IMR-90 (cell line): Measurements from ENCODE around the gene MCF2L. TPM values are rescaled to one million over a fixed set of nuclear protein-coding genes. Genes with fewer than 3 reads are reported as not detected.

ENCODE experiments used
- ATAC-seq: fragments of 200-7000 bp; cut with Tn5 transposase; 2 replicates; pipeline ENCODE4 v1.9.1; 2020; ENCODE audit warnings: low read depth, mild to moderate bottlenecking, moderate library complexity
- BruUV-seq: library from RNA; stranded (reverse); fragments of 400-500 nt; replicated peaks from 2 replicates; lab custom pipeline; 2021; lab: Mats Ljungman, UMichigan
- CTCF ChIA-PET: fragments of 300-600 bp; formaldehyde crosslinking; extraction: SDS; loops from one replicate; lab custom pipeline; 2021; ENCODE audit warnings: antibody characterized with exemption; lab: Yijun Ruan, JAX
- POLR2A ChIA-PET: fragments of 300-600 bp; sonication (Branson Sonifier 250); formaldehyde crosslinking; loops from one replicate; lab custom pipeline; 2022; ENCODE audit warnings: antibody characterized with exemption; ENCODE audit not compliant: unreplicated experiment; lab: Charles Lee
- DNase-seq: peaks from one replicate; pipeline ENCODE4 v3.0.0; 2013
- H2AFZ ChIP-seq: replicated peaks from 2 replicates; pipeline ENCODE3; 2013; ENCODE audit warnings: low read length, mild to moderate bottlenecking; ENCODE audit not compliant: poor library complexity
- H2AK5ac ChIP-seq: 2 replicates; pipeline ENCODE4 v1.6.1; 2013; ENCODE audit warnings: low read depth, low read length, inconsistent platforms
- H2AK9ac ChIP-seq: replicated peaks from 2 replicates; pipeline ENCODE3; 2013; ENCODE audit warnings: mild to moderate bottlenecking, low read depth, low read length, moderate library complexity; ENCODE audit not compliant: poor library complexity
- H2BK120ac ChIP-seq: 2 replicates; pipeline ENCODE4 v1.6.1; 2013; ENCODE audit warnings: low read depth, low read length, inconsistent platforms
- H2BK15ac ChIP-seq: 3 replicates; pipeline ENCODE4 v1.6.1; 2013; ENCODE audit warnings: low read depth, low read length, inconsistent platforms
- H2BK20ac ChIP-seq: 2 replicates; pipeline ENCODE4 v1.6.1; 2013; ENCODE audit warnings: low read depth, mild to moderate bottlenecking, inconsistent platforms, low read length, moderate library complexity
- H2BK5ac ChIP-seq: 2 replicates; pipeline ENCODE4 v1.6.1; 2013; ENCODE audit warnings: mild to moderate bottlenecking, low read depth, low read length, inconsistent platforms; ENCODE audit not compliant: poor library complexity, severe bottlenecking
- H3K14ac ChIP-seq: replicated peaks from 2 replicates; pipeline ENCODE4 v1.6.1; 2013; ENCODE audit warnings: low read depth, low read length, inconsistent platforms
- H3K18ac ChIP-seq: 2 replicates; pipeline ENCODE4 v1.6.1; 2013; ENCODE audit warnings: low read depth, low read length, control low read depth
- H3K23ac ChIP-seq: 2 replicates; pipeline ENCODE4 v1.6.1; 2013; ENCODE audit warnings: low read depth, low read length, inconsistent platforms
- H3K27ac ChIP-seq: 2 replicates; pipeline ENCODE4 v1.5.1; 2013; ENCODE audit warnings: mild to moderate bottlenecking, control low read depth, low read length; ENCODE audit not compliant: insufficient read depth
- H3K27me3 ChIP-seq: 2 replicates; pipeline ENCODE4 v1.6.1; 2013; ENCODE audit warnings: low read length; ENCODE audit not compliant: control insufficient read depth, insufficient read depth
- H3K36me3 ChIP-seq: 2 replicates; pipeline ENCODE4 v1.6.1; 2013; ENCODE audit warnings: low read length, mixed read lengths; ENCODE audit not compliant: control insufficient read depth, insufficient read depth
- H3K4ac ChIP-seq: 2 replicates; pipeline ENCODE4 v1.6.1; 2013; ENCODE audit warnings: low read depth, low read length, inconsistent platforms
- H3K4me1 ChIP-seq: 2 replicates; pipeline ENCODE4 v1.6.1; 2013; ENCODE audit warnings: low read length, mixed read lengths; ENCODE audit not compliant: control insufficient read depth, insufficient read depth
- H3K4me2 ChIP-seq: 2 replicates; pipeline ENCODE4 v1.6.1; 2013; ENCODE audit warnings: low read depth, mild to moderate bottlenecking, control low read depth, low read length, moderate library complexity
- H3K4me3 ChIP-seq: 2 replicates; pipeline ENCODE4 v1.5.1; 2013; ENCODE audit warnings: low read depth, mild to moderate bottlenecking, control low read depth, low read length, moderate library complexity; ENCODE audit not compliant: insufficient read depth
- H3K56ac ChIP-seq: 2 replicates; pipeline ENCODE4 v1.6.1; 2013; ENCODE audit warnings: low read length, inconsistent platforms; ENCODE audit not compliant: insufficient read depth; ENCODE audit errors: extremely low read depth
- H3K79me1 ChIP-seq, 2 experiments: 2 replicates each; pipeline ENCODE4 v1.6.1; 2013; ENCODE audit warnings: low read length in 2 of 2, inconsistent platforms in 1 of 2, low read depth in 1 of 2
- H3K9ac ChIP-seq: 2 replicates; pipeline ENCODE4 v1.6.1; 2013; ENCODE audit warnings: low read depth, low read length, control low read depth
- H3K9me1 ChIP-seq: 2 replicates; pipeline ENCODE4 v1.6.1; 2013; ENCODE audit warnings: low read length, inconsistent platforms; ENCODE audit not compliant: insufficient read depth
- H3K9me3 ChIP-seq: 2 replicates; pipeline ENCODE4 v1.6.1; 2013; ENCODE audit warnings: low read length; ENCODE audit not compliant: control insufficient read depth, insufficient read depth
- H4K20me1 ChIP-seq: 2 replicates; pipeline ENCODE4 v1.6.1; 2013; ENCODE audit warnings: low read length, inconsistent platforms; ENCODE audit not compliant: insufficient read depth
- H4K5ac ChIP-seq: 2 replicates; pipeline ENCODE4 v1.6.1; 2013; ENCODE audit warnings: mild to moderate bottlenecking, low read depth, low read length, control low read depth
- H4K8ac ChIP-seq, 2 experiments: 2 replicates each; pipeline ENCODE4 v1.6.1; 2013; ENCODE audit warnings: low read depth in 2 of 2, low read length in 2 of 2, control low read depth in 1 of 2, inconsistent platforms in 1 of 2
- H4K91ac ChIP-seq: 2 replicates; pipeline ENCODE4 v1.6.1; 2013; ENCODE audit warnings: low read depth, low read length, inconsistent platforms; ENCODE audit not compliant: insufficient read depth
- CEBPB ChIP-seq: IDR thresholded peaks from 2 replicates; pipeline ENCODE4 v1.6.1; 2012; ENCODE audit warnings: low read depth, low read length, improper control_type of control experiment
- CHD1 ChIP-seq: IDR thresholded peaks from 2 replicates; pipeline ENCODE4 v1.6.1; 2012; ENCODE audit warnings: low read depth, low read length, improper control_type of control experiment
- CTCF ChIP-seq: conservative IDR thresholded peaks from 2 replicates; pipeline ENCODE4 v1.5.1; 2012; ENCODE audit warnings: mild to moderate bottlenecking, low read depth, low read length, improper control_type of control experiment
- FOS ChIP-seq: fragments of 150-350 bp; IDR thresholded peaks from 2 replicates; pipeline ENCODE4 v1.6.1; 2016; ENCODE audit warnings: low read depth, low read length
- MAZ ChIP-seq: IDR thresholded peaks from 2 replicates; pipeline ENCODE4 v1.6.1; 2012; ENCODE audit warnings: low read depth, mild to moderate bottlenecking, low read length, improper control_type of control experiment, moderate library complexity, borderline replicate concordance
- NFE2L2 ChIP-seq: fragments of 150-350 bp; IDR thresholded peaks from 2 replicates; pipeline ENCODE4 v1.6.1; 2016; ENCODE audit warnings: low read depth, mild to moderate bottlenecking, low read length
- POLR2A ChIP-seq: IDR thresholded peaks from 2 replicates; pipeline ENCODE4 v1.6.1; 2012; ENCODE audit warnings: mild to moderate bottlenecking, low read depth, low read length
- RCOR1 ChIP-seq: IDR thresholded peaks from 2 replicates; pipeline ENCODE4 v1.6.1; 2012; ENCODE audit warnings: mild to moderate bottlenecking, low read length, improper control_type of control experiment; ENCODE audit not compliant: insufficient replicate concordance
- RFX5 ChIP-seq: IDR thresholded peaks from 2 replicates; pipeline ENCODE4 v1.8.0; 2012; ENCODE audit warnings: low read depth, mild to moderate bottlenecking, low read length, moderate library complexity
- WGBS, 2 experiments: methylation state at CpG; one replicate each; pipeline versions ENCODE4 v1.1.5 to v1.1.7; 2013; ENCODE audit warnings: missing lambda C conversion rate in 2 of 2; ENCODE audit not compliant: insufficient read length in 1 of 2; ENCODE audit errors: extremely low coverage in 2 of 2; 5-methylcytosine and 5-hydroxymethylcytosine counted together
- dilution Hi-C: fragments of 300-500 bp; cut with HindIII; formaldehyde crosslinking; loops from one replicate; pipeline ENCODE4 v1.14.3; 2018; ENCODE audit warnings: low sequenced_read_pairs; ENCODE audit not compliant: unreplicated experiment
- in situ Hi-C: fragments of 300-500 bp; cut with MboI; formaldehyde crosslinking; loops from 3 replicates; pipeline ENCODE4 v1.14.3; 2019; ENCODE audit warnings: low sequenced_read_pairs, inconsistent platforms, mixed read lengths
- intact Hi-C: fragments of 100-400 bp; cut with micrococcal nuclease; formaldehyde crosslinking; loops from 2 replicates; pipeline ENCODE4 v1.10.0; 2022
- polyA plus RNA-seq, 3 experiments: library from polyadenylated mRNA; depleted of rRNA; stranded (reverse); fragments of >200 nt; gene quantifications; 2 replicates each; pipeline ENCODE4 v1.2.3, GENCODE V29; 2012; ENCODE audit warnings: low replicate concordance in 1 of 3
- total RNA-seq: library from RNA; depleted of rRNA; stranded (reverse); fragments of >200 nt; gene quantifications from 2 replicates; pipeline ENCODE4 v1.2.3, GENCODE V29; 2012
- TF ChIP-seq, protein P1 (sequence below): fragments of 150-350 bp; IDR thresholded peaks from 2 replicates; pipeline ENCODE4 v1.6.1; 2017; ENCODE audit warnings: mild to moderate bottlenecking, antibody characterized with exemption, low read length, low read depth

The MCF2L gene
- total and polyA plus RNA-seq, 2 of the 4 experiments (the other 2 are of a cell fraction) = 0.18 TPM; not detected in 1

DNA sequence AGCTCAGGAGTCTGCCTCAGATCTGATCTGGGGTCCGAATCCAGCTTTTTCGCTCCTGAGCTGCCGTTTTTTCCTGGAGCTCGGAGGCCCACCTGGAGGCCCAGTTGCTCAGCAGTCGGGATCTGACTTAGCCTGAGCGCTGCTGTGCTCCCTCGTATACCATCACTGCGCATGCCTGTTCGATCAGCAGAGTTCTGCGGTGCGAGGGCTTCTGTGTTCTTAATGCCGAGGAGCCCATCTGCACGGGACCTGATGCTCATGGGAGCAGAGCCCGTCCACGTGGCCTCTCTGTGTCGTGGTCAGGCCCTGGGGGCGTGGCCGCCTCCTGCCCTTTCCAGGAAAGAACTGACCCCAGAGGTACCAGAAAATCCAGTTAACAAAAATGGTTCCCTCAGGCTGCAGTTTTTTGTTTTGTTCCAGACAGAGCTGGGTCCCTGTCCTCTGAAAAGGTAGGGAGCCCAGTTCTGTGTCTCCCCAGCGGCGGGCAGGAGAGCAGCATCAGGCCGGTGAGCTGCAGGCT, 57.4 kb downstream of the MCF2L start:
- ATAC-seq = no peak
- no TSS peak for BruUV-seq

More for the DNA sequence above, 57.4 kb downstream of the MCF2L start:
- H3K4me2 ChIP-seq = no peak overlapping the region
- H3K9ac ChIP-seq = no peak overlapping the region
- WGBS, 2 experiments = 72% methylated on average over 17 of the region's 21 CpGs; no CpG with 5 or more reads in 1 of the 2 experiments
- no peak overlapping the region for H2BK5ac ChIP-seq
- H2BK20ac ChIP-seq = no peak overlapping the region
- H2BK120ac ChIP-seq = no peak overlapping the region
- no peak overlapping the region for H3K4me3 ChIP-seq
- H3K18ac ChIP-seq = no peak overlapping the region
- no peak overlapping the region for H3K27ac ChIP-seq
- no peak overlapping the region for H4K91ac ChIP-seq
- H3K36me3 ChIP-seq = no peaks in the 10 kb centered on the region
- ChIA-PET POLR2A (no interaction called here), CTCF (no interaction called here)
- dilution Hi-C loops = no loop called here
- no peak for TF ChIP-seq NFE2L2
- no peak for TF ChIP-seq RFX5
- no peak for TF ChIP-seq POLR2A
- TF ChIP-seq, protein P1, sequence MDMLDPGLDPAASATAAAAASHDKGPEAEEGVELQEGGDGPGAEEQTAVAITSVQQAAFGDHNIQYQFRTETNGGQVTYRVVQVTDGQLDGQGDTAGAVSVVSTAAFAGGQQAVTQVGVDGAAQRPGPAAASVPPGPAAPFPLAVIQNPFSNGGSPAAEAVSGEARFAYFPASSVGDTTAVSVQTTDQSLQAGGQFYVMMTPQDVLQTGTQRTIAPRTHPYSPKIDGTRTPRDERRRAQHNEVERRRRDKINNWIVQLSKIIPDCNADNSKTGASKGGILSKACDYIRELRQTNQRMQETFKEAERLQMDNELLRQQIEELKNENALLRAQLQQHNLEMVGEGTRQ = no peak
- TF ChIP-seq CTCF = no peak
- no peak for TF ChIP-seq RCOR1
- TF ChIP-seq FOS = no peak
- TF ChIP-seq MAZ = no peak
- no peak for TF ChIP-seq CHD1
- TF ChIP-seq CEBPB = no peak
- no peak for DNase-seq
- no peak overlapping the region for H3K23ac ChIP-seq
- no peak overlapping the region for H3K14ac ChIP-seq
- in situ Hi-C loops = no loop called here
- intact Hi-C loops = no loop called here
- no peak overlapping the region for H2BK15ac ChIP-seq
- H3K9me3 ChIP-seq = no peaks in the 10 kb centered on the region
- no peak overlapping the region for H3K56ac ChIP-seq
- no peaks in the 10 kb centered on the region for H3K9me1 ChIP-seq
- no peaks in the 10 kb centered on the region for H4K20me1 ChIP-seq
- peak overlapping the region; percentile 55 for H2AK9ac ChIP-seq
- H3K79me1 ChIP-seq = no peaks in the 10 kb centered on the region
- no peaks in the 10 kb centered on the region for H3K4me1 ChIP-seq
- H4K8ac ChIP-seq = no peak overlapping the region
- no peak overlapping the region for H2AFZ ChIP-seq
- H2AK5ac ChIP-seq = no peak overlapping the region
- H3K27me3 ChIP-seq = peaks cover 46% of the 10 kb centered on the region; the same call in 1 of the 2 replicates
- no peak overlapping the region for H4K5ac ChIP-seq
- H3K4ac ChIP-seq = no peak overlapping the region
